GM12878 (cell line): ENCODE measurements around the gene SEMA4D.

Source experiments
- CBFB ChIP-seq: IDR thresholded peaks from 2 replicates; pipeline ENCODE4 v1.6.1; 2016; ENCODE audit warnings: antibody characterized with exemption, low read depth
- EZH2 ChIP-seq: IDR thresholded peaks from 2 replicates; pipeline ENCODE4 v1.6.1; 2012; ENCODE audit warnings: low read depth, mild to moderate bottlenecking, control low read depth, inconsistent platforms, low read length, borderline replicate concordance; ENCODE audit not compliant: control insufficient read depth
- FOS ChIP-seq: IDR thresholded peaks from 3 replicates; pipeline ENCODE4 v1.6.1; 2011; ENCODE audit warnings: borderline replicate concordance; ENCODE audit not compliant: insufficient read length; ENCODE audit errors: extremely low read depth
- GABPA ChIP-seq: IDR thresholded peaks from 2 replicates; pipeline ENCODE4 v1.6.1; 2014; ENCODE audit warnings: antibody characterized with exemption, low read depth, mild to moderate bottlenecking, inconsistent platforms
- NR2C2 ChIP-seq: IDR thresholded peaks from 2 replicates; pipeline ENCODE4 v1.6.1; 2011; ENCODE audit warnings: borderline replicate concordance, low read depth; ENCODE audit not compliant: control insufficient read depth, insufficient read length
- POLR2A ChIP-seq: IDR thresholded peaks from 2 replicates; pipeline ENCODE4 v1.6.1; 2011; ENCODE audit warnings: low read depth, mild to moderate bottlenecking, low read length
- POLR2AphosphoS5 ChIP-seq: IDR thresholded peaks from 2 replicates; pipeline ENCODE4 v1.6.1; 2011; ENCODE audit warnings: mild to moderate bottlenecking, low read length, inconsistent platforms
- RCOR1 ChIP-seq: conservative IDR thresholded peaks from 2 replicates; pipeline ENCODE4 v1.6.1; 2012; ENCODE audit warnings: low read depth, low read length, improper control_type of control experiment
- SMC3 ChIP-seq: IDR thresholded peaks from 2 replicates; pipeline ENCODE4 v1.6.1; 2011; ENCODE audit warnings: low read length, improper control_type of control experiment, borderline replicate concordance
- USF2 ChIP-seq: IDR thresholded peaks from 2 replicates; pipeline ENCODE4 v1.6.1; 2011; ENCODE audit warnings: low read depth, low read length, improper control_type of control experiment, borderline replicate concordance
- TF ChIP-seq, protein P1 (sequence below), 3 experiments: IDR thresholded peaks in 2 of 3; conservative IDR thresholded peaks in 1 of 3; 2 replicates each; pipeline ENCODE4 v1.5.1; 2011; ENCODE audit warnings: low read depth in 3 of 3, low read length in 3 of 3, mild to moderate bottlenecking in 3 of 3, control low read depth in 2 of 3, moderate library complexity in 2 of 3, inconsistent platforms in 1 of 3, mixed read lengths in 1 of 3; ENCODE audit not compliant: control insufficient read depth in 2 of 3, insufficient read depth in 1 of 3; ENCODE audit errors: extremely low read depth in 1 of 3
- TF ChIP-seq, protein P2 (sequence below): IDR thresholded peaks from 2 replicates; pipeline ENCODE4 v1.6.1; 2012; ENCODE audit warnings: low read depth, low read length, improper control_type of control experiment

GRCh38 chr9:89528131-89528530, 30.2 kb upstream of the SEMA4D start:
- no peak for TF ChIP-seq POLR2AphosphoS5
- TF ChIP-seq FOS, result no peak
- no peak for TF ChIP-seq GABPA
- no peak for TF ChIP-seq USF2
- TF ChIP-seq NR2C2, result no peak
- TF ChIP-seq, protein P1, sequence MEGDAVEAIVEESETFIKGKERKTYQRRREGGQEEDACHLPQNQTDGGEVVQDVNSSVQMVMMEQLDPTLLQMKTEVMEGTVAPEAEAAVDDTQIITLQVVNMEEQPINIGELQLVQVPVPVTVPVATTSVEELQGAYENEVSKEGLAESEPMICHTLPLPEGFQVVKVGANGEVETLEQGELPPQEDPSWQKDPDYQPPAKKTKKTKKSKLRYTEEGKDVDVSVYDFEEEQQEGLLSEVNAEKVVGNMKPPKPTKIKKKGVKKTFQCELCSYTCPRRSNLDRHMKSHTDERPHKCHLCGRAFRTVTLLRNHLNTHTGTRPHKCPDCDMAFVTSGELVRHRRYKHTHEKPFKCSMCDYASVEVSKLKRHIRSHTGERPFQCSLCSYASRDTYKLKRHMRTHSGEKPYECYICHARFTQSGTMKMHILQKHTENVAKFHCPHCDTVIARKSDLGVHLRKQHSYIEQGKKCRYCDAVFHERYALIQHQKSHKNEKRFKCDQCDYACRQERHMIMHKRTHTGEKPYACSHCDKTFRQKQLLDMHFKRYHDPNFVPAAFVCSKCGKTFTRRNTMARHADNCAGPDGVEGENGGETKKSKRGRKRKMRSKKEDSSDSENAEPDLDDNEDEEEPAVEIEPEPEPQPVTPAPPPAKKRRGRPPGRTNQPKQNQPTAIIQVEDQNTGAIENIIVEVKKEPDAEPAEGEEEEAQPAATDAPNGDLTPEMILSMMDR (IDR thresholded peaks at IDR 0.05 in 2 of 3, conservative IDR thresholded peaks at IDR 0.05 in 1 of 3; ENCODE audit: control insufficient read depth in 2 of 3, extremely low read depth in 1 of 3, insufficient read depth in 1 of 3, low read depth in 3 of 3, low read length in 3 of 3), result no peak
- TF ChIP-seq POLR2A, result no peak
- TF ChIP-seq EZH2, result no peak
- TF ChIP-seq SMC3, result no peak
- no peak for TF ChIP-seq RCOR1
- no peak for TF ChIP-seq CBFB
- TF ChIP-seq, protein P2, sequence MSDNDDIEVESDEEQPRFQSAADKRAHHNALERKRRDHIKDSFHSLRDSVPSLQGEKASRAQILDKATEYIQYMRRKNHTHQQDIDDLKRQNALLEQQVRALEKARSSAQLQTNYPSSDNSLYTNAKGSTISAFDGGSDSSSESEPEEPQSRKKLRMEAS, result no peak
